Loucy (cell line): Measurements from ENCODE around the gene DENND5B.

ENCODE experiments used
- H2AFZ ChIP-seq: fragments of 200-600 bp; sonication (generic); 2 replicates; pipeline ENCODE4 v1.6.0; 2016; ENCODE audit warnings: antibody characterized with exemption, mild to moderate bottlenecking, low read length, moderate library complexity
- H3F3A ChIP-seq: fragments of 200-600 bp; 2 replicates; pipeline ENCODE4 v1.6.0; 2016; ENCODE audit warnings: antibody characterized with exemption, low read depth, mild to moderate bottlenecking
- H3K27me3 ChIP-seq: fragments of 200-600 bp; sonication (generic); 2 replicates; pipeline ENCODE4 v1.6.1; 2014; ENCODE audit warnings: low read length, mild to moderate bottlenecking; ENCODE audit not compliant: insufficient read depth, poor library complexity, severe bottlenecking
- H3K36me3 ChIP-seq: fragments of 200-600 bp; sonication (generic); 2 replicates; pipeline ENCODE4 v1.6.1; 2016; ENCODE audit warnings: low read length; ENCODE audit not compliant: insufficient read depth
- H3K4me1 ChIP-seq: fragments of 200-600 bp; sonication (generic); 2 replicates; pipeline ENCODE4 v1.5.1; 2014; ENCODE audit warnings: low read length, mild to moderate bottlenecking; ENCODE audit not compliant: insufficient read depth, poor library complexity, severe bottlenecking
- H3K4me2 ChIP-seq: fragments of 200-600 bp; sonication (generic); 2 replicates; pipeline ENCODE4 v1.6.0; 2014; ENCODE audit warnings: antibody characterized with exemption, low read length, low read depth, mild to moderate bottlenecking; ENCODE audit not compliant: poor library complexity, severe bottlenecking
- H3K4me3 ChIP-seq: fragments of 200-600 bp; sonication (generic); 2 replicates; pipeline ENCODE4 v1.5.1; 2014; ENCODE audit warnings: low read length, mild to moderate bottlenecking, mixed read lengths; ENCODE audit not compliant: poor library complexity, severe bottlenecking
- H3K79me2 ChIP-seq: fragments of 200-600 bp; sonication (generic); 2 replicates; pipeline ENCODE4 v1.6.1; 2014; ENCODE audit warnings: low read length; ENCODE audit not compliant: insufficient read depth
- H3K9ac ChIP-seq: fragments of 200-600 bp; sonication (generic); 2 replicates; pipeline ENCODE4 v1.6.0; 2014; ENCODE audit warnings: mild to moderate bottlenecking, low read depth, low read length, moderate library complexity; ENCODE audit not compliant: poor library complexity, severe bottlenecking
- H3K9me2 ChIP-seq: fragments of 200-600 bp; sonication (generic); replicated peaks from 2 replicates; pipeline ENCODE4 v1.6.1; 2016; ENCODE audit warnings: low read depth, low read length, mixed read lengths
- H3K9me3 ChIP-seq: fragments of 200-600 bp; sonication (generic); 2 replicates; pipeline ENCODE4 v1.6.1; 2014; ENCODE audit warnings: mild to moderate bottlenecking, antibody characterized with exemption, low read length, low read depth; ENCODE audit not compliant: insufficient read depth
- H4K20me1 ChIP-seq: fragments of 200-600 bp; sonication (generic); 2 replicates; pipeline ENCODE4 v1.6.0; 2014; ENCODE audit warnings: antibody characterized with exemption, low read length, mild to moderate bottlenecking; ENCODE audit not compliant: insufficient read depth, poor library complexity, severe bottlenecking
- EZH2phosphoT487 ChIP-seq: fragments of 200-600 bp; IDR thresholded peaks from 2 replicates; pipeline ENCODE4 v1.6.1; 2018; ENCODE audit warnings: antibody characterized with exemption, mild to moderate bottlenecking, moderate library complexity, borderline replicate concordance
- TF ChIP-seq, protein P1 (sequence below): fragments of 200-600 bp; sonication (generic); conservative IDR thresholded peaks from 2 replicates; pipeline ENCODE4 v1.5.1; 2014; ENCODE audit warnings: mild to moderate bottlenecking, antibody characterized with exemption, low read length

The DENND5B gene

DNA sequence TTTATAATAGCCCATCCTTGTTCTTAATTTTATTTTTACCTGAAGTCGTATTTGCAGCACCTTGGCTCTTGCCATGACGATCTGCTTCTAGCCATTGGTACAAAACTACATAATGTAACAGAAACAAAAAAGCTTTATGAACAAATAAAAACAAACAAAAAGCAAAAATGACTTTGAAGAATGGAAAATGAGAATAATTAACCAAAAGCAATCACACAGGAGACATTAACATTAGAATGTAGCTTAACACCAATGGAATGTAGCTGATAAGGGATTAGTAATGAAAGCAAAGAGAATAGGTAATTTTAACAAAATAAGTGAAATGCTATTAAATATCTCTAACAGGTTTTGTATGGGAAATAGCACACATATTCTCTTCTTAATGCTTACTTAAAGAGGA is 91.4 kb downstream of the DENND5B start:
- H3K4me3 ChIP-seq: no peak overlapping the region
- H4K20me1 ChIP-seq: no peaks in the 10 kb centered on the region
- H2AFZ ChIP-seq: no peak overlapping the region
- H3K27me3 ChIP-seq: no peaks in the 10 kb centered on the region
- H3K79me2 ChIP-seq: no peaks in the 10 kb centered on the region
- H3K4me2 ChIP-seq: no peak overlapping the region
- no peaks in the 10 kb centered on the region for H3K9me3 ChIP-seq
- peaks cover 6% of the 10 kb centered on the region for H3K4me1 ChIP-seq
- H3K9me2 ChIP-seq: no peaks in the 10 kb centered on the region
- no peaks in the 10 kb centered on the region for H3F3A ChIP-seq
- TF ChIP-seq EZH2phosphoT487: no peak
- TF ChIP-seq, protein P1, sequence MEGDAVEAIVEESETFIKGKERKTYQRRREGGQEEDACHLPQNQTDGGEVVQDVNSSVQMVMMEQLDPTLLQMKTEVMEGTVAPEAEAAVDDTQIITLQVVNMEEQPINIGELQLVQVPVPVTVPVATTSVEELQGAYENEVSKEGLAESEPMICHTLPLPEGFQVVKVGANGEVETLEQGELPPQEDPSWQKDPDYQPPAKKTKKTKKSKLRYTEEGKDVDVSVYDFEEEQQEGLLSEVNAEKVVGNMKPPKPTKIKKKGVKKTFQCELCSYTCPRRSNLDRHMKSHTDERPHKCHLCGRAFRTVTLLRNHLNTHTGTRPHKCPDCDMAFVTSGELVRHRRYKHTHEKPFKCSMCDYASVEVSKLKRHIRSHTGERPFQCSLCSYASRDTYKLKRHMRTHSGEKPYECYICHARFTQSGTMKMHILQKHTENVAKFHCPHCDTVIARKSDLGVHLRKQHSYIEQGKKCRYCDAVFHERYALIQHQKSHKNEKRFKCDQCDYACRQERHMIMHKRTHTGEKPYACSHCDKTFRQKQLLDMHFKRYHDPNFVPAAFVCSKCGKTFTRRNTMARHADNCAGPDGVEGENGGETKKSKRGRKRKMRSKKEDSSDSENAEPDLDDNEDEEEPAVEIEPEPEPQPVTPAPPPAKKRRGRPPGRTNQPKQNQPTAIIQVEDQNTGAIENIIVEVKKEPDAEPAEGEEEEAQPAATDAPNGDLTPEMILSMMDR: no peak
- H3K9ac ChIP-seq: no peak overlapping the region
- peaks cover 3% of the 10 kb centered on the region; the same call in 1 of the 2 replicates for H3K36me3 ChIP-seq

DNA sequence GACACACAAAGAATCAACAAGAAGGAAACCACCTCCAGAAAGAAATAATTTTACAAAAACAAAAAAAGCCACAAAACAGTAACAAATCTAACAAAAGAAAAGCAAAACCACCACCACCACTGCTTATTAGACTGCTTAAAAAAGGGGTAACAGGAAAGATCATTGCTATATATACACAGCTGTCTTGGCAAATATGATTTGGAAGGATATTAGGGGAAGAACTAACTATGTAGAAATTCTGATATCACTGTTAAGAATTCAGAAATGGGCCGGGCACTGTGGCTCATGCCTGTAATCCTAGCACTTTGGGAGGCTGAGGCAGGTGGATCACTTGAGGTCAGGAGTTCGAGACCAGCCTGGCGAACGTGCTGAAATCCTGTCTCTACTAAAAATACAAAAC is 92.5 kb downstream of the DENND5B start:
- Histone ChIP-seq H3K27me3 (no peaks in the 10 kb centered on the region), H3K4me3 (no peak overlapping the region), H3K9me2 (no peaks in the 10 kb centered on the region), H3K36me3 (peaks cover 5% of the 10 kb centered on the region; the same call in 1 of the 2 replicates), H2AFZ (no peak overlapping the region), H3K79me2 (no peaks in the 10 kb centered on the region), H3K4me2 (no peak overlapping the region), H3K9me3 (no peaks in the 10 kb centered on the region), H4K20me1 (no peaks in the 10 kb centered on the region), H3F3A (no peaks in the 10 kb centered on the region), H3K9ac (no peak overlapping the region), H3K4me1 (peaks cover 6% of the 10 kb centered on the region)
- TF ChIP-seq EZH2phosphoT487: no peak
- TF ChIP-seq, protein P1: no peak

DNA sequence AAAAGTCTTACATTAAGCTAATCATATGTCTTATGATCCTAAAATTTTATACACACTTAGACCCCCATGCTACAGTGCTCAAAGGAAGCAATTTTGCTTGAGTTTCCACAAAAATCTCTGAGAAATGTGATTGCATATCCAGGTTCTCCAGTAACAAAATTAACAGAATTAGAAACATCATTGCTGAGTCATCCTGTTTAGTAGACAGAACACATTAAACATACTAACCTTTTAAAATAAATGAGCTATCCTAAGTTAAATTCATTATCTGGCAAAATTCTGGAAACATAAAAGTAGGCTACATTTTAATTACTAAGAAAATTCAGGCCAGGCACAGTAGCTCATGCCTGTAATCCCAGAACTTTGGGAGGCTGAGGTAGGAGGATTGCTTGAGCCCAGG is 94.7 kb downstream of the DENND5B start:
- no peak overlapping the region for H3K9ac ChIP-seq
- peaks cover 6% of the 10 kb centered on the region for H3K4me1 ChIP-seq
- no peaks in the 10 kb centered on the region for H4K20me1 ChIP-seq
- H3K9me3 ChIP-seq: no peaks in the 10 kb centered on the region
- no peaks in the 10 kb centered on the region for H3K9me2 ChIP-seq
- H3K27me3 ChIP-seq: no peaks in the 10 kb centered on the region
- H3K36me3 ChIP-seq: peaks cover 5% of the 10 kb centered on the region; the same call in 1 of the 2 replicates
- no peaks in the 10 kb centered on the region for H3F3A ChIP-seq
- no peak overlapping the region for H2AFZ ChIP-seq
- H3K4me2 ChIP-seq: no peak overlapping the region
- H3K4me3 ChIP-seq: no peak overlapping the region
- H3K79me2 ChIP-seq: no peaks in the 10 kb centered on the region
- TF ChIP-seq, protein P1: no peak
- no peak for TF ChIP-seq EZH2phosphoT487
